Measurements from ENCODE around the gene SLC35D2. TPM values are rescaled to one million over a fixed set of nuclear protein-coding genes. Genes with fewer than 3 reads are reported as not detected.
"Not testable (repeated sequence)": the region's sequence is repeated elsewhere in the genome, so short reads cannot be mapped to it uniquely, and the experiment has no call there.

Gene SLC35D2
- total RNA-seq, 1 donor: 14.6 TPM

GRCh38 chr9:96323169-96323568 is 60.3 kb downstream of the SLC35D2 start:
- TF ChIP-seq CTCF (IDR thresholded peaks at IDR 0.05; ENCODE audit: insufficient read depth, low read length): no peak
- DNase-seq (ENCODE audit: low read depth): no peak

GRCh38 chr9:96322736-96323135 is 60.8 kb downstream of the SLC35D2 start:
- not testable (repeated sequence) for DNase-seq (ENCODE audit: low read depth); H3K4me3 ChIP-seq (ENCODE audit: low read depth, low read length)

More at GRCh38 chr9:96323169-96323568, 60.3 kb downstream of the SLC35D2 start:
- H3K4me3 ChIP-seq (ENCODE audit: low read depth, low read length): no peak overlapping the region

- not testable (repeated sequence) for H3K4me3 ChIP-seq (ENCODE audit: low read depth, low read length); DNase-seq (ENCODE audit: low read depth)
These were observed 61.3 kb downstream of the SLC35D2 start for GRCh38 chr9:96322210-96322609.

- H3K4me3 ChIP-seq (ENCODE audit: low read depth, low read length): no peak overlapping the region
- no peak for TF ChIP-seq CTCF (IDR thresholded peaks at IDR 0.05; ENCODE audit: insufficient read depth, low read length)
- no peak for DNase-seq (ENCODE audit: low read depth)
These were observed 62.0 kb downstream of the SLC35D2 start for GRCh38 chr9:96321515-96321914.

- TF ChIP-seq CTCF (IDR thresholded peaks at IDR 0.05; ENCODE audit: insufficient read depth, low read length): no peak
- no peak for DNase-seq (ENCODE audit: low read depth)
- H3K4me3 ChIP-seq (ENCODE audit: low read depth, low read length): no peak overlapping the region
These were observed 62.7 kb downstream of the SLC35D2 start for GRCh38 chr9:96320749-96321280.

- TF ChIP-seq CTCF (IDR thresholded peaks at IDR 0.05; ENCODE audit: insufficient read depth, low read length): no peak
- DNase-seq (ENCODE audit: low read depth): no peak
- no peak overlapping the region for H3K4me3 ChIP-seq (ENCODE audit: low read depth, low read length)
These were observed 64.5 kb downstream of the SLC35D2 start for GRCh38 chr9:96318921-96319565.

- peak; percentile 94 for TF ChIP-seq CTCF (IDR thresholded peaks at IDR 0.05; ENCODE audit: insufficient read depth, low read length)
- H3K4me3 ChIP-seq (ENCODE audit: low read depth, low read length): no peak overlapping the region
These were observed 66.1 kb downstream of the SLC35D2 start for GRCh38 chr9:96317335-96317980.

GRCh38 chr9:96309850-96310249 is 73.7 kb downstream of the SLC35D2 start:
- H3K4me3 ChIP-seq (ENCODE audit: low read depth, low read length): no peak overlapping the region
- TF ChIP-seq CTCF (IDR thresholded peaks at IDR 0.05; ENCODE audit: insufficient read depth, low read length): no peak
- no peak for DNase-seq (ENCODE audit: low read depth)

More at GRCh38 chr9:96317335-96317980, 66.1 kb downstream of the SLC35D2 start:
- DNase-seq (ENCODE audit: low read depth): peak; percentile 77

GRCh38 chr9:96306958-96307357 is 76.6 kb downstream of the SLC35D2 start:
- not testable (repeated sequence) for H3K4me3 ChIP-seq (ENCODE audit: low read depth, low read length)
- peak; percentile 36 for DNase-seq (ENCODE audit: low read depth)

Measured in fibroblast of the aortic adventitia (primary cell).